ENCODE data around the gene NUS1. TPM values are rescaled to one million over a fixed set of nuclear protein-coding genes. Genes with fewer than 3 reads are reported as not detected.
A peak's percentile ranks its signal among the peaks of the same experiment; 100 is the strongest.
"Not testable (repeated sequence)": the region's sequence is repeated elsewhere in the genome, so short reads cannot be mapped to it uniquely, and the experiment has no call there.

NUS1 gene
- total RNA-seq, 1 experiment from 2014 or later: 54.7 TPM

- no peak for DNase-seq (ENCODE audit: unreplicated experiment)
- TF ChIP-seq CTCF (IDR thresholded peaks at IDR 0.05; ENCODE audit: unreplicated experiment): no peak
- ChIA-PET POLR2A (interaction anchor here (0.6 to 0.7 kb wide), 2 partner anchors 31 to 66 kb away, joined by 4 read pairs; partner anchors contain the start of gene GOPC), CTCF (interaction anchor here (0.6 kb wide), 2 partner anchors 51 to 60 kb away, joined by 3 read pairs; no protein-coding TSS in a partner anchor)
- intact Hi-C loops (cut with micrococcal nuclease): no loop called here
- peaks cover 4% of the 10 kb centered on the region for H3K4me1 Mint-ChIP-seq (ENCODE audit: insufficient read depth, unreplicated experiment)
- H3K36me3 Mint-ChIP-seq (ENCODE audit: insufficient read depth, unreplicated experiment): no peaks in the 10 kb centered on the region
- H3K9me3 Mint-ChIP-seq (ENCODE audit: unreplicated experiment): no peaks in the 10 kb centered on the region
- no TSS peak for BruUV-seq (replicated peaks)
- H3K4me3 Mint-ChIP-seq (ENCODE audit: unreplicated experiment): no peak overlapping the region
- no peak overlapping the region for H3K27ac Mint-ChIP-seq (ENCODE audit: low read depth, unreplicated experiment)
- H3K27me3 Mint-ChIP-seq (ENCODE audit: insufficient read depth, unreplicated experiment): no peaks in the 10 kb centered on the region
These were observed 6.5 kb upstream of the NUS1 start for GRCh38 chr6:117668736-117669135.

- Mint-ChIP-seq H3K9me3 (ENCODE audit: unreplicated experiment) (no peaks in the 10 kb centered on the region), H3K4me3 (ENCODE audit: unreplicated experiment) (peak overlapping the region; percentile 93), H3K27me3 (ENCODE audit: insufficient read depth, unreplicated experiment) (no peaks in the 10 kb centered on the region), H3K36me3 (ENCODE audit: insufficient read depth, unreplicated experiment) (peaks cover 10% of the 10 kb centered on the region), H3K27ac (ENCODE audit: low read depth, unreplicated experiment) (peak overlapping the region; percentile 82), H3K4me1 (ENCODE audit: insufficient read depth, unreplicated experiment) (peaks cover 41% of the 10 kb centered on the region)
- DNase-seq (ENCODE audit: unreplicated experiment): no peak
- POLR2A ChIA-PET: interaction anchor here (0.7 to 1.2 kb wide), 2 partner anchors 9 to 73 kb away, joined by 4 to 5 read pairs; partner anchors contain the start of gene GOPC
- TF ChIP-seq CTCF (IDR thresholded peaks at IDR 0.05; ENCODE audit: unreplicated experiment): no peak
- intact Hi-C loops (cut with micrococcal nuclease): loop anchor here (10.0 kb wide), 1 partner anchor 230 kb away; no protein-coding TSS in a partner anchor
- CTCF ChIA-PET: interaction anchor here (0.6 to 1.0 kb wide), 3 partner anchors 37 to 402 kb away, joined by 3 read pairs; no protein-coding TSS in a partner anchor
- no TSS peak for BruUV-seq (replicated peaks)
These were observed 766 bp upstream of the NUS1 start for GRCh38 chr6:117674503-117674902.

GRCh38 chr6:117675658-117676301 is 511 bp downstream of the NUS1 start:
- DNase-seq (ENCODE audit: unreplicated experiment): peak; percentile 5
- H3K27me3 Mint-ChIP-seq (ENCODE audit: insufficient read depth, unreplicated experiment): not testable (repeated sequence)

GRCh38 chr6:117676577-117677218 is 1.4 kb downstream of the NUS1 start:
- Mint-ChIP-seq H3K27ac (ENCODE audit: low read depth, unreplicated experiment) (no peak overlapping the region), H3K36me3 (ENCODE audit: insufficient read depth, unreplicated experiment) (peaks cover 17% of the 10 kb centered on the region), H3K27me3 (ENCODE audit: insufficient read depth, unreplicated experiment) (no peaks in the 10 kb centered on the region), H3K4me3 (ENCODE audit: unreplicated experiment) (peak overlapping the region; percentile 93), H3K9me3 (ENCODE audit: unreplicated experiment) (no peaks in the 10 kb centered on the region), H3K4me1 (ENCODE audit: insufficient read depth, unreplicated experiment) (peaks cover 51% of the 10 kb centered on the region)
- no peak for DNase-seq (ENCODE audit: unreplicated experiment)
- TSS peak; percentile 28 for BruUV-seq (replicated peaks)
- no peak for TF ChIP-seq CTCF (IDR thresholded peaks at IDR 0.05; ENCODE audit: unreplicated experiment)
- ChIA-PET CTCF (interaction anchor here (0.7 to 1.2 kb wide), 4 partner anchors 24 to 72 kb away, joined by 3 to 6 read pairs (median 3); no protein-coding TSS in a partner anchor), POLR2A (interaction anchor here (0.6 to 1.9 kb wide), 4 partner anchors 25 to 251 kb away, joined by 3 to 8 read pairs (median 3); partner anchors contain the start of genes GOPC and ROS1)
- intact Hi-C loops (cut with micrococcal nuclease): loop anchor here (5.0 to 10.0 kb wide), 2 partner anchors 74 to 232 kb away; partner anchors contain the start of gene GOPC

More at GRCh38 chr6:117675658-117676301, 511 bp downstream of the NUS1 start:
- BruUV-seq (replicated peaks); H3K9me3 Mint-ChIP-seq (ENCODE audit: unreplicated experiment): not testable (repeated sequence)
- Mint-ChIP-seq H3K4me1 (ENCODE audit: insufficient read depth, unreplicated experiment) (peaks cover 46% of the 10 kb centered on the region), H3K4me3 (ENCODE audit: unreplicated experiment) (peak overlapping the region; percentile 93), H3K36me3 (ENCODE audit: insufficient read depth, unreplicated experiment) (peaks cover 17% of the 10 kb centered on the region), H3K27ac (ENCODE audit: low read depth, unreplicated experiment) (peak overlapping the region; percentile 82)
- intact Hi-C loops (cut with micrococcal nuclease): loop anchor here (5.0 to 10.0 kb wide), 2 partner anchors 73 to 231 kb away; partner anchors contain the start of gene GOPC
- ChIA-PET CTCF (interaction anchor here (1.2 kb wide), 1 partner anchor 25 kb away, joined by 3 read pairs; no protein-coding TSS in a partner anchor), POLR2A (interaction anchor here (0.9 to 1.9 kb wide), 3 partner anchors 74 to 1584 kb away, joined by 3 to 8 read pairs (median 3); partner anchors contain the start of gene GOPC)
